H9 (cell line): ENCODE measurements around the gene USP12. TPM values are rescaled to one million over a fixed set of nuclear protein-coding genes. Genes with fewer than 3 reads are reported as not detected.

ENCODE experiments used
- DNase-seq: peaks from one replicate; pipeline ENCODE4 v3.0.0-alpha.2; 2017
- H2AFZ ChIP-seq: one replicate; pipeline ENCODE4 v1.6.1; 2013; ENCODE audit warnings: mild to moderate bottlenecking, low read length, control low read depth, moderate library complexity
- H2AK5ac ChIP-seq: 2 replicates; pipeline ENCODE4 v1.6.1; 2013; ENCODE audit warnings: low read length, control low read depth, mixed read lengths; ENCODE audit not compliant: insufficient read length
- H2BK120ac ChIP-seq: one replicate; pipeline ENCODE4 v1.6.1; 2013; ENCODE audit warnings: low read depth, mild to moderate bottlenecking, low read length, control low read depth, inconsistent platforms; ENCODE audit not compliant: poor library complexity, severe bottlenecking
- H2BK12ac ChIP-seq: 2 replicates; pipeline ENCODE4 v1.6.1; 2013; ENCODE audit warnings: low read length, control low read depth, mixed read lengths, low read depth; ENCODE audit not compliant: insufficient read length
- H2BK15ac ChIP-seq: 2 replicates; pipeline ENCODE4 v1.6.1; 2013; ENCODE audit warnings: low read depth, low read length, control low read depth
- H2BK20ac ChIP-seq: one replicate; pipeline ENCODE4 v1.6.1; 2013; ENCODE audit warnings: low read depth, mild to moderate bottlenecking, low read length, control low read depth, inconsistent platforms; ENCODE audit not compliant: poor library complexity, severe bottlenecking
- H2BK5ac ChIP-seq: 2 replicates; pipeline ENCODE4 v1.6.1; 2013; ENCODE audit warnings: low read length, control low read depth, mixed read lengths; ENCODE audit not compliant: insufficient read length
- H3K14ac ChIP-seq: 2 replicates; pipeline ENCODE4 v1.6.1; 2013; ENCODE audit warnings: low read length, control low read depth; ENCODE audit not compliant: insufficient read depth
- H3K18ac ChIP-seq: 2 replicates; pipeline ENCODE4 v1.6.1; 2013; ENCODE audit warnings: low read depth, mild to moderate bottlenecking, mixed read lengths, low read length, control low read depth; ENCODE audit not compliant: insufficient read length
- H3K23ac ChIP-seq: 2 replicates; pipeline ENCODE4 v1.6.1; 2013; ENCODE audit warnings: low read length, control low read depth, mixed read lengths, low read depth; ENCODE audit not compliant: insufficient read length
- H3K23me2 ChIP-seq: 2 replicates; pipeline ENCODE4 v1.6.1; 2013; ENCODE audit warnings: low read depth, mild to moderate bottlenecking, mixed read lengths, low read length, control low read depth; ENCODE audit not compliant: insufficient read length, poor library complexity, severe bottlenecking
- H3K27ac ChIP-seq: 2 replicates; pipeline ENCODE4 v1.5.1; 2013; ENCODE audit warnings: low read length, control low read depth, mixed read lengths, low read depth; ENCODE audit not compliant: insufficient read length
- H3K27me3 ChIP-seq: 2 replicates; pipeline ENCODE4 v1.6.1; 2013; ENCODE audit warnings: low read length, control low read depth, inconsistent platforms; ENCODE audit not compliant: insufficient read depth
- H3K4ac ChIP-seq: 2 replicates; pipeline ENCODE4 v1.6.1; 2013; ENCODE audit warnings: low read depth, mild to moderate bottlenecking, control low read depth, inconsistent platforms, low read length, moderate library complexity
- H3K4me1 ChIP-seq: 2 replicates; pipeline ENCODE4 v1.6.1; 2013; ENCODE audit warnings: low read length, control low read depth, inconsistent platforms; ENCODE audit not compliant: insufficient read depth
- H3K4me2 ChIP-seq: 2 replicates; pipeline ENCODE4 v1.6.1; 2013; ENCODE audit warnings: low read length, control low read depth, mixed read lengths; ENCODE audit not compliant: insufficient read length, insufficient read depth
- H3K56ac ChIP-seq: 2 replicates; pipeline ENCODE4 v1.6.1; 2013; ENCODE audit warnings: low read depth, mild to moderate bottlenecking, mixed read lengths, low read length, control low read depth; ENCODE audit not compliant: insufficient read length
- H3K79me1 ChIP-seq: 2 replicates; pipeline ENCODE4 v1.6.1; 2013; ENCODE audit warnings: low read depth, mild to moderate bottlenecking, moderate library complexity, low read length, control low read depth, inconsistent platforms; ENCODE audit not compliant: insufficient read depth, poor library complexity, severe bottlenecking
- H3K79me2 ChIP-seq: 2 replicates; pipeline ENCODE4 v1.6.1; 2013; ENCODE audit warnings: low read length, control low read depth, inconsistent platforms; ENCODE audit not compliant: insufficient read depth
- H3K9ac ChIP-seq: 2 replicates; pipeline ENCODE4 v1.6.1; 2013; ENCODE audit warnings: low read length, control low read depth, mixed read lengths; ENCODE audit not compliant: insufficient read length; ENCODE audit errors: extremely low read depth
- H3K9me3 ChIP-seq: one replicate; pipeline ENCODE4 v1.6.1; 2013; ENCODE audit warnings: low read depth, low read length, inconsistent platforms; ENCODE audit not compliant: control insufficient read depth
- H3T11ph ChIP-seq: one replicate; pipeline ENCODE4 v1.6.1; 2013; ENCODE audit warnings: mild to moderate bottlenecking, low read length, control low read depth, inconsistent platforms
- H4K20me1 ChIP-seq: one replicate; pipeline ENCODE4 v1.6.1; 2013; ENCODE audit not compliant: control insufficient read depth, insufficient read length, insufficient read depth
- H4K5ac ChIP-seq: 2 replicates; pipeline ENCODE4 v1.6.1; 2013; ENCODE audit warnings: low read depth, mild to moderate bottlenecking, mixed read lengths, low read length, control low read depth; ENCODE audit not compliant: insufficient read length
- H4K8ac ChIP-seq: replicated peaks from 2 replicates; pipeline ENCODE4 v1.6.1; 2013; ENCODE audit warnings: low read length, control low read depth, mixed read lengths, low read depth; ENCODE audit not compliant: insufficient read length
- H4K91ac ChIP-seq: 2 replicates; pipeline ENCODE4 v1.6.1; 2013; ENCODE audit warnings: low read depth, mild to moderate bottlenecking, moderate library complexity, mixed read lengths, low read length, control low read depth; ENCODE audit not compliant: insufficient read length
- H3K27ac Mint-ChIP-seq, 3 experiments: 2 replicates in 2 of 3; 3 replicates in 1 of 3; pipeline ENCODE4 v1.8.0; 2020 to 2021; ENCODE audit warnings: mixed read lengths in 3 of 3, mild to moderate bottlenecking in 1 of 3, moderate library complexity in 1 of 3
- H3K27me3 Mint-ChIP-seq: 2 replicates; pipeline ENCODE4 v1.8.0; 2021; ENCODE audit warnings: low read depth, mild to moderate bottlenecking, moderate library complexity, mixed read lengths
- H3K36me3 Mint-ChIP-seq, 3 experiments: 2 replicates in 2 of 3; 3 replicates in 1 of 3; pipeline ENCODE4 v1.8.0; 2020 to 2021; ENCODE audit warnings: low read depth in 3 of 3, mixed read lengths in 3 of 3; ENCODE audit not compliant: insufficient read depth in 1 of 3
- H3K4me1 Mint-ChIP-seq, 2 experiments: 2 replicates each; pipeline ENCODE4 v1.8.0; 2020; ENCODE audit warnings: mixed read lengths in 2 of 2
- H3K4me3 Mint-ChIP-seq, 2 experiments: 2 replicates in 1 of 2; 3 replicates in 1 of 2; pipeline ENCODE4 v1.8.0; 2020 to 2021; ENCODE audit warnings: mild to moderate bottlenecking in 2 of 2, mixed read lengths in 2 of 2, moderate library complexity in 1 of 2
- H3K9me3 Mint-ChIP-seq, 2 experiments: 2 replicates in 1 of 2; 3 replicates in 1 of 2; pipeline ENCODE4 v1.8.0; 2020; ENCODE audit warnings: mild to moderate bottlenecking in 2 of 2, mixed read lengths in 2 of 2, moderate library complexity in 1 of 2
- CTCF ChIP-seq: fragments of 200-600 bp; sonication (generic); conservative IDR thresholded peaks from 3 replicates; pipeline ENCODE4 v1.8.0; 2021; ENCODE audit warnings: antibody characterized with exemption, mild to moderate bottlenecking
- WGBS: extraction: QIAGEN DNeasy Blood & Tissue Kit; methylation state at CpG from one replicate; pipeline ENCODE4 v1.1.7; 2013; ENCODE audit warnings: missing lambda C conversion rate, low lambda C conversion rate, mixed read lengths; ENCODE audit not compliant: insufficient read length; ENCODE audit errors: extremely low coverage; 5-methylcytosine and 5-hydroxymethylcytosine counted together
- total RNA-seq: library from RNA; stranded (reverse); gene quantifications from 2 replicates; pipeline ENCODE4 v1.2.1, GENCODE V29; 2021

Gene USP12
- total RNA-seq, 1 experiment from 2014 or later = 24.8 TPM

GRCh38 chr13:27027086-27027667 is 144.4 kb downstream of the USP12 start:
- Histone ChIP-seq H3K23me2 (no peaks in the 10 kb centered on the region), H3K14ac (no peak overlapping the region), H3K4me1 (no peaks in the 10 kb centered on the region), H3K4me2 (no peak overlapping the region), H3K56ac (no peak overlapping the region), H4K8ac (no peak overlapping the region), H2AK5ac (no peak overlapping the region), H2BK15ac (no peak overlapping the region), H3K27ac (no peak overlapping the region), H4K20me1 (no peaks in the 10 kb centered on the region), H2BK5ac (no peak overlapping the region), H2BK20ac (no peak overlapping the region), H3K18ac (no peak overlapping the region), H2BK120ac (no peak overlapping the region), H3K4ac (no peak overlapping the region), H2BK12ac (no peak overlapping the region), H3K9me3 (no peaks in the 10 kb centered on the region), H3K27me3 (no peaks in the 10 kb centered on the region), H2AFZ (no peak overlapping the region), H4K5ac (no peak overlapping the region), H3K79me2 (no peaks in the 10 kb centered on the region), H4K91ac (no peak overlapping the region), H3K23ac (no peak overlapping the region), H3K9ac (no peak overlapping the region), H3T11ph (no peak overlapping the region), H3K79me1 (no peaks in the 10 kb centered on the region)
- peaks cover 3% of the 10 kb centered on the region; the same call in 1 of the 2 replicates for H3K27me3 Mint-ChIP-seq
- peaks cover 0 to 2% of the 10 kb centered on the region in 2 experiments; a peak in 2 of 5 replicates for H3K9me3 Mint-ChIP-seq
- WGBS = no CpG with 5 or more reads among the region's 3 CpGs
- 0 out of 7 replicates have a peak, but pooled peaks cover 0 to 2% (median 0%) of the 10 kb centered on the region in 3 experiments for H3K36me3 Mint-ChIP-seq
- no peak overlapping the region for H3K4me3 Mint-ChIP-seq
- peak; percentile 11 for DNase-seq
- H3K4me1 Mint-ChIP-seq = peaks cover 5 to 6% of the 10 kb centered on the region in 2 experiments; a peak in 3 of 4 replicates
- H3K27ac Mint-ChIP-seq = peak overlapping the region in 1 of 3 experiments; percentile 54; a peak in 1 of 7 replicates
- TF ChIP-seq CTCF = no peak
